ENCODE measurements around the gene MDP1. TPM values are rescaled to one million over a fixed set of nuclear protein-coding genes. Genes with fewer than 3 reads are reported as not detected.

MDP1 gene
- total and polyA plus RNA-seq, 10 of the 15 experiments (the other 5 are each of a cell fraction or from before 2014, with no cell fraction given) = 10.4 to 45.8 (median 23.5) TPM

DNA sequence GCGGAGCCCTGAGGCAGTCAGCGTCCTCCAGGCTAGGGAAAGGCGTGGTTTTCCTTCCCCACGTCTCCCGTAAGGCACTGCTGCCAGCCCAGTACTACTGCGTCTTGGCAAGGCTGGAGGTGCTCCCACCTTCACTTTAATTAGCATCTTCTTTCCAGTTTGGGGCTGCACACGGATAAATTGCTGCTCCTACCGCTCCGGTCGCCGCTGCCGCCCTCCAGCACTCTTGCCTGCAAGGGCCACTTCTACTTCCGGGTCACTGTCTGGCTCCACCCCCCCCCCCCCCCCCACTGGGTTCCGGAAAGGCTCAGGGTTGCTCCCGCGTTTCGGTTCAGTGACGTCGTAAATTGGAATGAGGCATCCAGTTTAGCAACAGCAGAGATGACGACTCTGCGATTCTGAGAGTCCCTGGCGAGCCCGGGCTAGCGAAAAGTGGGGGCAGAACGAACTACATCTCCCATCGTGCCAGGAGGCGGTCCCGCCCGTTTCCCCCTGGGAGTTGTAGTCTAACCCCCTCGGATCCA lies 16.3 kb upstream of the MDP1 start, which contains the start of gene NEDD8 (continued):
- 0 out of 2 replicates have a peak, but pooled peaks have one; percentile 45 for TF ChIP-seq NKRF (conservative IDR thresholded peaks at IDR 0.05)
- peak; percentile 91 for TF ChIP-seq CREB1 (IDR thresholded peaks at IDR 0.05; ENCODE audit: low read depth)
- peak; percentile 94; the same call in 1 of the 2 replicates for TF ChIP-seq ZBTB40 (IDR thresholded peaks at IDR 0.05; ENCODE audit: borderline replicate concordance)
- TF ChIP-seq IKZF1 (conservative IDR thresholded peaks at IDR 0.05) = peak; percentile 99
- no peak for TF ChIP-seq GATAD2B (conservative IDR thresholded peaks at IDR 0.05; ENCODE audit: low read depth)
- peak; percentile 94 for TF ChIP-seq SIX5 (IDR thresholded peaks at IDR 0.05; ENCODE audit: low read depth, low read length, severe bottlenecking)
- TF ChIP-seq POLR2A (IDR thresholded peaks at IDR 0.05; ENCODE audit: low read depth, low read length) = peak; percentile 72; the same call in 1 of the 2 replicates
- TF ChIP-seq CHD4 (IDR thresholded peaks at IDR 0.05) = no peak
- peak; percentile 69 for TF ChIP-seq YY1 (IDR thresholded peaks at IDR 0.05; ENCODE audit: low read depth, low read length)
- TF ChIP-seq GABPA (IDR thresholded peaks at IDR 0.05; ENCODE audit: low read depth) = peak; percentile 91; the same call in 1 of the 2 replicates
- 0 out of 2 replicates have a peak, but pooled peaks have one; percentile 5 for TF ChIP-seq PML (IDR thresholded peaks at IDR 0.05; ENCODE audit: low read length)

All from GM12878 (cell line).